IPS-20b (cell line): ENCODE measurements around the gene FBXL17.
"Not testable (repeated sequence)": the region's sequence is repeated elsewhere in the genome, so short reads cannot be mapped to it uniquely, and the experiment has no call there.

Experiments
- H3K27ac ChIP-seq: one replicate; pipeline ENCODE4 v1.5.1; 2013; ENCODE audit warnings: low read length
- H3K27me3 ChIP-seq: 2 replicates; pipeline ENCODE4 v1.6.1; 2013; ENCODE audit warnings: mild to moderate bottlenecking, low read length, inconsistent platforms; ENCODE audit not compliant: insufficient read depth
- H3K36me3 ChIP-seq: 2 replicates; pipeline ENCODE4 v1.6.1; 2013; ENCODE audit warnings: low read depth, mild to moderate bottlenecking, inconsistent platforms, low read length, moderate library complexity; ENCODE audit not compliant: insufficient read depth
- H3K4me1 ChIP-seq: 2 replicates; pipeline ENCODE4 v1.6.1; 2013; ENCODE audit warnings: mild to moderate bottlenecking, control low read depth, inconsistent platforms, low read length, moderate library complexity; ENCODE audit not compliant: insufficient read depth
- H3K4me3 ChIP-seq: 2 replicates; pipeline ENCODE4 v1.5.1; 2013; ENCODE audit warnings: mild to moderate bottlenecking, low read length, inconsistent platforms
- H3K9ac ChIP-seq: 2 replicates; pipeline ENCODE4 v1.6.1; 2013; ENCODE audit warnings: low read depth, mild to moderate bottlenecking, inconsistent platforms, low read length, moderate library complexity
- H3K9me3 ChIP-seq: 2 replicates; pipeline ENCODE4 v1.6.1; 2013; ENCODE audit warnings: mild to moderate bottlenecking, low read depth, low read length, inconsistent platforms; ENCODE audit not compliant: insufficient read depth

FBXL17 gene

GRCh38 chr5:108381954-108382783 is at the start of gene FBXL17:
Gene FBXL17, minus strand, starts transcription at chr5:108382098.
- Histone ChIP-seq H3K36me3 (no peaks in the 10 kb centered on the region), H3K4me3 (peak within 1 kb of the TSS; percentile 68), H3K4me1 (peaks cover 13% of the 10 kb centered on the region; the same call in 1 of the 2 replicates), H3K27ac (peak within 1 kb of the TSS; percentile 24), H3K9ac (peak within 1 kb of the TSS; percentile 75), H3K9me3 (no peaks in the 10 kb centered on the region), H3K27me3 (no peaks in the 10 kb centered on the region)

GRCh38 chr5:108430931-108431608 is 49.2 kb upstream of the FBXL17 start:
- no peak overlapping the region for H3K4me3 ChIP-seq
- no peak overlapping the region for H3K27ac ChIP-seq
- H3K4me1 ChIP-seq, result no peaks in the 10 kb centered on the region
- no peaks in the 10 kb centered on the region for H3K27me3 ChIP-seq
- H3K9ac ChIP-seq, result no peak overlapping the region
- H3K9me3 ChIP-seq, result no peaks in the 10 kb centered on the region
- H3K36me3 ChIP-seq, result no peaks in the 10 kb centered on the region

- Histone ChIP-seq H3K4me3 (no peak overlapping the region), H3K9me3 (no peaks in the 10 kb centered on the region), H3K27ac (no peak overlapping the region), H3K9ac (no peak overlapping the region), H3K27me3 (no peaks in the 10 kb centered on the region), H3K36me3 (no peaks in the 10 kb centered on the region), H3K4me1 (no peaks in the 10 kb centered on the region)
Measured at GRCh38 chr5:108421713-108422112, 39.8 kb upstream of the FBXL17 start.

- Histone ChIP-seq H3K4me3 (no peak overlapping the region), H3K4me1 (no peaks in the 10 kb centered on the region), H3K27me3 (no peaks in the 10 kb centered on the region), H3K9ac (no peak overlapping the region), H3K36me3 (no peaks in the 10 kb centered on the region), H3K9me3 (no peaks in the 10 kb centered on the region), H3K27ac (no peak overlapping the region)
Measured at GRCh38 chr5:108420755-108421154, 38.9 kb upstream of the FBXL17 start.

- no peaks in the 10 kb centered on the region for H3K4me1 ChIP-seq
- no peak overlapping the region for H3K9ac ChIP-seq
- no peaks in the 10 kb centered on the region for H3K36me3 ChIP-seq
- H3K27ac ChIP-seq, result no peak overlapping the region
- H3K4me3 ChIP-seq, result no peak overlapping the region
- H3K27me3 ChIP-seq, result no peaks in the 10 kb centered on the region
- H3K9me3 ChIP-seq, result no peaks in the 10 kb centered on the region
Measured at GRCh38 chr5:108420158-108420557, 38.3 kb upstream of the FBXL17 start.

- Histone ChIP-seq H3K27ac (no peak overlapping the region), H3K36me3 (no peaks in the 10 kb centered on the region), H3K4me1 (no peaks in the 10 kb centered on the region), H3K27me3 (no peaks in the 10 kb centered on the region), H3K9ac (no peak overlapping the region), H3K4me3 (no peak overlapping the region), H3K9me3 (no peaks in the 10 kb centered on the region)
Measured at GRCh38 chr5:108418197-108418596, 36.3 kb upstream of the FBXL17 start.

GRCh38 chr5:108417166-108417670 is 35.3 kb upstream of the FBXL17 start:
- Histone ChIP-seq H3K36me3 (no peaks in the 10 kb centered on the region), H3K27me3 (no peaks in the 10 kb centered on the region), H3K9me3 (no peaks in the 10 kb centered on the region), H3K27ac (no peak overlapping the region), H3K9ac (no peak overlapping the region), H3K4me1 (no peaks in the 10 kb centered on the region), H3K4me3 (no peak overlapping the region)

GRCh38 chr5:108415726-108416125 is 33.8 kb upstream of the FBXL17 start:
- Histone ChIP-seq H3K36me3 (no peaks in the 10 kb centered on the region), H3K9me3 (no peaks in the 10 kb centered on the region), H3K27me3 (no peaks in the 10 kb centered on the region), H3K9ac (no peak overlapping the region), H3K27ac (no peak overlapping the region), H3K4me3 (no peak overlapping the region), H3K4me1 (peaks cover 6% of the 10 kb centered on the region)

GRCh38 chr5:108409786-108410185 is 27.9 kb upstream of the FBXL17 start:
- no peak overlapping the region for H3K27ac ChIP-seq
- 0 out of 2 replicates have a peak overlapping the region, but pooled peaks have one; percentile 5 for H3K4me3 ChIP-seq
- H3K4me1 ChIP-seq, result peaks cover 22% of the 10 kb centered on the region
- H3K9me3 ChIP-seq, result no peaks in the 10 kb centered on the region
- H3K36me3 ChIP-seq, result no peaks in the 10 kb centered on the region
- H3K27me3 ChIP-seq, result no peaks in the 10 kb centered on the region
- H3K9ac ChIP-seq, result peak overlapping the region; percentile 17; the same call in 1 of the 2 replicates

- not testable (repeated sequence) for H3K9me3 ChIP-seq, H3K36me3 ChIP-seq, H3K9ac ChIP-seq, H3K27ac ChIP-seq, H3K27me3 ChIP-seq, H3K4me3 ChIP-seq
- peaks cover 13% of the 10 kb centered on the region; the same call in 1 of the 2 replicates for H3K4me1 ChIP-seq
Measured at GRCh38 chr5:108405201-108405600, 23.3 kb upstream of the FBXL17 start.

- no peaks in the 10 kb centered on the region for H3K27me3 ChIP-seq
- no peak overlapping the region for H3K9ac ChIP-seq
- H3K4me3 ChIP-seq, result no peak overlapping the region
- no peak overlapping the region for H3K27ac ChIP-seq
- H3K4me1 ChIP-seq, result no peaks in the 10 kb centered on the region
- no peaks in the 10 kb centered on the region for H3K36me3 ChIP-seq
- H3K9me3 ChIP-seq, result peaks cover 5% of the 10 kb centered on the region; the same call in 1 of the 2 replicates
Measured at GRCh38 chr5:108398964-108399363, 17.1 kb upstream of the FBXL17 start.

GRCh38 chr5:108396837-108397236 is 14.9 kb upstream of the FBXL17 start:
- H3K9me3 ChIP-seq, H3K4me3 ChIP-seq, H3K27me3 ChIP-seq, H3K4me1 ChIP-seq, H3K27ac ChIP-seq, H3K9ac ChIP-seq, H3K36me3 ChIP-seq: not testable (repeated sequence)
